ENCODE measurements around the gene KRTAP10-5. TPM values are rescaled to one million over a fixed set of nuclear protein-coding genes. Genes with fewer than 3 reads are reported as not detected.
"Not testable (repeated sequence)": the region's sequence is repeated elsewhere in the genome, so short reads cannot be mapped to it uniquely, and the experiment has no call there.

KRTAP10-5 gene
- total RNA-seq, 4 donors from 2014 or later: not detected

- ATAC-seq (no peak), DNase-seq (no peak)
- no peak overlapping the region for H3K27ac ChIP-seq
- no peaks in the 10 kb centered on the region for H3K36me3 ChIP-seq
- no peak overlapping the region for H3K4me3 ChIP-seq
- TF ChIP-seq POLR2A (IDR thresholded peaks at IDR 0.05) (no peak), CTCF (IDR thresholded peaks at IDR 0.05 in 4 of 5, conservative IDR thresholded peaks at IDR 0.05 in 1 of 5) (no peak)
- H3K27me3 ChIP-seq: peaks cover 18 to 40% (median 28%) of the 10 kb centered on the region in 3 donors
- no peaks in the 10 kb centered on the region for H3K9me3 ChIP-seq
- intact Hi-C loops (cut with DNase I; ENCODE audit: low total_unique reads) (no loop called here), in situ Hi-C loops (cut with MboI; ENCODE audit: low sequenced_read_pairs in 4 of 4) (no loop called here)
- H3K4me1 ChIP-seq: no peaks in the 10 kb centered on the region
These were observed 22.9 kb upstream of the KRTAP10-5 start for GRCh38 chr21:44603109-44603875.

DNA sequence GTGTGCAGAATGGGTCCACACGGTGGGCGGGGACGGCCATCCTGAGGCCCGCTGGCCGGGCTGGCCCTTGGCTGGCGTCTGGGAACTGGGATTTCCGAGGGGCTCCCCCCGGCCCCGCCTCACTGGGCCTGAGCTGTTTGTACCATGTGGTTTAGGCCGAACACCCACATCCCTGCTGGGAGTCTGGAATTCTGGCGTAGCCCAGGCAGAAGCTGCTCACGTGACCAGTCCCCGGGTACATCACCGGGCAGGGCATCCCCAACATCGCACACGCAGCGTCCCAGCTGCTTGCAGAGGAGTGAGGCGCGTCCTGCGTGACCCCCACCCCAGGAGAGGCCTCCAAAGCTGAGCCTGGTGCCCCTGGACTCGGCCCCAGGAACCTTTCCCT lies 22.1 kb upstream of the KRTAP10-5 start:
- Histone ChIP-seq H3K27me3 (peaks cover 18 to 45% (median 31%) of the 10 kb centered on the region in 3 donors), H3K27ac (no peak overlapping the region), H3K4me3 (no peak overlapping the region), H3K9me3 (no peaks in the 10 kb centered on the region), H3K36me3 (no peaks in the 10 kb centered on the region), H3K4me1 (no peaks in the 10 kb centered on the region)
- intact Hi-C loops (cut with DNase I; ENCODE audit: low total_unique reads): no loop called here
- in situ Hi-C loops (cut with MboI; ENCODE audit: low sequenced_read_pairs in 4 of 4): no loop called here
- no peak for DNase-seq
- ATAC-seq: no peak
- TF ChIP-seq CTCF (IDR thresholded peaks at IDR 0.05 in 4 of 5, conservative IDR thresholded peaks at IDR 0.05 in 1 of 5) (no peak), POLR2A (IDR thresholded peaks at IDR 0.05) (no peak)

DNA sequence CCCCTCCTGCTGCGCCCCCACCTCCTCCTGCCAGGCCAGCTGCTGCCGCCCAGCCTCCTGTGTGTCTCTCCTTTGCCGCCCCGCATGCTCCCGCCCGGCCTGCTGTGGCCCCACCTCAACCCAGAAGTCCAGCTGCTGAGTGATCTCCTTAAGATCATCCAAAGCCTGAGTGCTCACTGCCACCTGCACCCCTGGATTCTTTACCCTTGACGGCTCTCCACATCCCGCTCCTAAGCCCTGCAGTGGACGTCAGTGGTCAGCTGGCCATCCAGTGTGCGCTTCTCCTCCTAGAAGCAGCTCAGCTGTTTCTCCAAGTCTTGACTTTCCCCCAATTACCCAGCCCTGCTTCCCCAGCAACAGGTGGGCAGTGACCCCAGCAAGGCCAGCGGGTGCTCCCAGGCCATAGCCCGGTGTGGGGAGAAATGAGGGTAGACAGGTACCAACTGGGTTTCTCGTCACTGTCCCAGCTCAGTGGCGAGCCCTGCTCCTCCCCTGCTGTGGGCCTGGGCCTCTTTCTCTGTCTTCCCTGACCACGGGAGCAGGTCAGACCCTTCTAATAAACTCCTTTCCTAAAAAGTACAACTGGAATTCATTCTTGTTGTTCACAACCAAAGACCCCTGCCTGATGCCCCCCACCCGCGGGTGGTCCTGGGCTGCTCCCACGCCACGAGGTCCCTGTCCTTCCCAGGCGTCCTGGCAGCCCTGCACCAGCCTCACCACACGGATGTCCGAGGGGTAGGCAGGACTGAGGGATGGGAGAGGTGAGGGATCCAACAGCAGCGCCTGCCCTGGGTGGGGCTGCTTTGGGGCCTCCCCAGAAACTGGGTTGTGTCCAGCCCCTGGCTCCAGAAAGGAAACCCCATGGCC lies 21.4 kb upstream of the KRTAP10-5 start:
- Histone ChIP-seq H3K27me3 (peaks cover 18 to 45% (median 36%) of the 10 kb centered on the region in 3 donors), H3K4me1 (no peaks in the 10 kb centered on the region), H3K27ac (no peak overlapping the region), H3K4me3 (no peak overlapping the region), H3K9me3 (no peaks in the 10 kb centered on the region), H3K36me3 (no peaks in the 10 kb centered on the region)
- ATAC-seq (no peak), DNase-seq (no peak)
- TF ChIP-seq CTCF (IDR thresholded peaks at IDR 0.05 in 4 of 5, conservative IDR thresholded peaks at IDR 0.05 in 1 of 5): no peak
- TF ChIP-seq POLR2A (IDR thresholded peaks at IDR 0.05): no peak
- intact Hi-C loops (cut with DNase I; ENCODE audit: low total_unique reads) (no loop called here), in situ Hi-C loops (cut with MboI; ENCODE audit: low sequenced_read_pairs in 4 of 4) (no loop called here)

DNA sequence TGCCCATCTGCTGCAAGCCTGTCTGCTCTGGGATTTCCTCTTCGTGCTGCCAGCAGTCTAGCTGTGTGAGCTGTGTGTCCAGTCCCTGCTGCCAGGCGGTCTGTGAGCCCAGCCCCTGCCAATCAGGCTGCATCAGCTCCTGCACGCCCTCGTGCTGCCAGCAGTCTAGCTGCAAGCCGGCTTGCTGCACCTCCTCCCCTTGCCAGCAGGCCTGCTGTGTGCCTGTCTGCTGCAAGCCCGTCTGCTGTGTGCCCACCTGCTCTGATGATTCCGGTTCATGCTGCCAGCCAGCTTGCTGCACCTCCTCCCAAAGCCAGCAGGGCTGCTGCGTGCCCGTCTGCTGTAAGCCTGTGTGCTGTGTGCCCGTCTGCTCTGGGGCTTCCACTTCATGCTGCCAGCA lies 20.7 kb upstream of the KRTAP10-5 start:
- H3K36me3 ChIP-seq; in situ Hi-C loops (cut with MboI; ENCODE audit: low sequenced_read_pairs in 4 of 4); H3K9me3 ChIP-seq; H3K4me1 ChIP-seq; ATAC-seq; H3K4me3 ChIP-seq; H3K27ac ChIP-seq; DNase-seq; intact Hi-C loops (cut with DNase I; ENCODE audit: low total_unique reads): not testable (repeated sequence)
- H3K27me3 ChIP-seq: peaks cover 18 to 49% (median 39%) of the 10 kb centered on the region in 3 donors

- H3K36me3 ChIP-seq; H3K27ac ChIP-seq; H3K4me1 ChIP-seq; H3K9me3 ChIP-seq; DNase-seq; H3K4me3 ChIP-seq; ATAC-seq; intact Hi-C loops (cut with DNase I; ENCODE audit: low total_unique reads); in situ Hi-C loops (cut with MboI; ENCODE audit: low sequenced_read_pairs in 4 of 4): not testable (repeated sequence)
- peaks cover 18 to 51% (median 45%) of the 10 kb centered on the region in 3 donors for H3K27me3 ChIP-seq
These were observed 19.9 kb upstream of the KRTAP10-5 start, which contains the start of gene KRTAP10-7 for GRCh38 chr21:44600118-44600978. Gene KRTAP10-7 (plus strand): TSS chr21:44600597. CDS start chr21:44600622, 25 bp downstream.

Data from gastrocnemius medialis (tissue), 4 donors.